HEK293T (cell line): ENCODE results near the gene UBE2C.

Source experiments
- FOXK2 ChIP-seq: fragments of 450-650 bp; IDR thresholded peaks from 2 replicates; pipeline ENCODE4 v1.6.1; 2016; ENCODE audit warnings: mild to moderate bottlenecking
- FOXM1 ChIP-seq: fragments of 450-650 bp; IDR thresholded peaks from 2 replicates; pipeline ENCODE4 v1.6.1; 2017; ENCODE audit warnings: mild to moderate bottlenecking, borderline replicate concordance
- SP1 ChIP-seq: fragments of 450-650 bp; IDR thresholded peaks from 2 replicates; pipeline ENCODE4 v1.6.1; 2017

DNA sequence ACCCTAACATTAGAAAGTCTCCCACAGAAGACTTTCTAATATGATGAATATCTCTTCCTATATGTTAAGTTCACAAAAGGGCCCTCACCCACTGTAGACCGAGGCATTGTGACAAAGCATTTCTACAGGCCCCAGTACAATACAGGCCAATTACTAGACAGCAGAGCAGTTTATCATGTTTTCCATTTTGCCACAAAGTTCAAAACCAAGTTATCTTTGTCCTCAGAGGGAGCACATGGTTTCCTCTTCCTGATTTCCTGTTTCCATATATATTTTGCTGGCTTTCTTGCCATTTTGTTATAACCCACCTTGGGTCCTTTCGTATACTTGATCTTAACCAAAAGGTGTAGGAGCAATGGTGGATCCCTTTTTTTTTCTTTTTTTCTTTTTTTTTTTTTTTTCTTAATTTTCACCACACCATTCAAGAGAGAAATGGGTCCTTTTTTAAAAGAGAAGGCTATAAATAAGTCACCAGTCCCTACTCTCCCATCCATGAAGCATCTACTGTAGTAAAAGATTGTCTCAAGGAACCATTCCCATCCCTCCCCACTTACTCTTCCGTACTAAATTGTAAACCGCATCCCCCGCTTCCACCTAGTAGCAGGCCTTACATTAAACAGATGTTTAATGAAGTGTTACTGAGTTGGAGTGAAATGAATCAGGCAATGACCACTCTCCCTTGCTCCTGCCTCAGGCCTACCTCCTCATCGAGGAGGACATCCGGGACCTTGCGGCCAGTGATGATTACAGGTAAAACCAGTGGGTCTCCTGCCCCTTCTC, 2.1 kb upstream of the UBE2C start:
- TF ChIP-seq SP1, result no peak
- no peak for TF ChIP-seq FOXK2
- no peak for TF ChIP-seq FOXM1
